Stimulated activated CD4-positive, alpha-beta T cell treated with anti-CD3 and anti-CD28 coated beads, TNF-alpha, amount 100 ng/mL, for 1 hour (primary cell): Measurements from ENCODE around the gene CADPS.

Source experiments
- DNase-seq, 3 donors: peaks; one replicate each; pipeline ENCODE4 v3.0.0-alpha.2; 2020; ENCODE audit warnings: low read depth in 3 of 3, low spot score in 1 of 3

The CADPS gene

DNA sequence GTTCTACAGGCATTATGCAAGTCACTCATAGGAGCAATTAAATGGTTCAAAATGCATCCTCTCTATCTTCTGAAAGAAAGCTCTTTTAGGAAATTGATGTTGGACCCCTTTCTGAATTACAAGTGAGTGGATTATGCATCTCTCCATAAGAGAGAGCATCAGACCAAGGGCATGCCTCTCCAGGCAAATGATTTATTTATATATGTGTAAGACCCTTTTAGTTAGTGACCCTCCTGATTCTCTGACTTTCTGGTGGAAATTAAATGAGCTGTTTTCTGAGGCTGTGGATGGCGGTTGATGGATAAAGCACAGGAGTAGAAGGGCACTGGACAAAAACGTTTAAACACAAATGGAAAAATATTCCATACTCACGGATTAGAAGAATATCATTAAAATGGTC, 62.6 kb downstream of the CADPS start:
- DNase-seq = no peak

DNA sequence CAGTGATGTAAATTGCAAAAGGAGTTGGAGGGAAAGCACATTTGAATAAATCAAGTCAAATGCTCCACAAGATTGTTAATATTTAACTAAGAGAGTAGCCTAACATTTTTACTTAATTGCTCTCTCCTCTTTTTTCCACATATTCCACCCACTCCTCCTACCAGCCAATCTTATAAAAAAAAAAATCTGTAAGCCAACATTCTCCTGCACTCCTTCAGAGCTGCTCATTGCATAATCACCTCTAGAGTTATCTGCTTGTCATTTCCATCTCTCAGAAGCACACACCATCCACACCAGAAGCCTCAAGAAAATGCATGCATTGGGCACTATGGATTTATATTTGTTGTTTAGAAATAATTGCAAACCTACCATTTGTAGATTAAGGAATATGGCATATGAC, 64.1 kb downstream of the CADPS start:
- no peak for DNase-seq

- DNase-seq = no peak
Observed at GRCh38 chr3:62809369-62809768, 65.8 kb downstream of the CADPS start.

DNA sequence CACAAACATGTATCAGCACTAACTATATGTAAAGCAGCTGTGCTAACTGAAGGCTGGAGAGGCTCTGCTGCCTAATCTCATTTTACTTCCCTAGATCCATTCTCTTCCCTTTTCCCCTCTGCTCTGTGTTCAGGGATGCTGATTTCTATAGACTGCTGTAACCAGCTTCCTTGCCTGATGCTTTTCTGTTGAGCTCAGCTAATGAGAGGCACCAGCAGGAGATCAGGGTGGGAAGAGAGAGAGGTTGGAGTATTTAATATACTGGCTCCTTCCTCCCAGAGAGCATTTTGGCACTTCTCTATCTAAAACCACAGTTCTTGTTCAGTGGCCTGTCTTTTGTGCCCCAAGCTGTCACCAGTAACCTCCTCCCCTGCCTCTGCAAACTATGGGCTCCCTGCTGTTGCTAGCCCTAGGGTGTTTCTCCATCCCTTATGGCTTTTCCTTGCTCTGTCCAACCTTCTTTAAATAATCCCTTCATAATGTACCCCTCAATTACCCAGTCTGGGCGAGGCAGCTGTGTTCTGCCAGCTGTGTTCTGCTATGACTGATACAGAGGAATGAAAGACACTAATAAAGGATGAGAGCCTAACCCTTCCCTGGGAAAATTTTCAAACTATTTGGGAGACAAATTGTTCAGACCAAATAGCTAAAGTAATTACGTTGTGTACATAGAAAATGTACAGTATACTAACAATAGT, 69.5 kb downstream of the CADPS start:
- no peak for DNase-seq

GRCh38 chr3:62805106-62805505, 70.1 kb downstream of the CADPS start:
- DNase-seq = no peak

DNA sequence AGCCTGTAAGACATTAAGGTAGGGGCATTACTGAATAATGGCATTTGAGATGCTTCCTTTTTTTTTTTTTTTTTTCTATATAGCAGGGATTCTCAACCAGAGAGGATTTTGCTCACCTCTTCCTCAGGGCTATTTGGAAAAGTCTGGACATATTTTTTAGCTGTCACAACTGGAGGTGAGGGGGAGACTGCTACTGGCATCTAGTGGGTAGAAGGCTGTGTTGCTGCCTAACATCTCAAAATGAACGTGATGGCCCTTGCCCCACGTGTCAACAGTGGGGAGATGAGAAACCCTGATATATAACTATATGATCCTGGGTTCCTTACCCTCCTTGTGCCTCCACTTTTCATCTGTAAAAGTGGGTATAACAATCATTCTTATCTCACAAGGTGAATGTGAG, 71.9 kb downstream of the CADPS start:
- DNase-seq = no peak

DNA sequence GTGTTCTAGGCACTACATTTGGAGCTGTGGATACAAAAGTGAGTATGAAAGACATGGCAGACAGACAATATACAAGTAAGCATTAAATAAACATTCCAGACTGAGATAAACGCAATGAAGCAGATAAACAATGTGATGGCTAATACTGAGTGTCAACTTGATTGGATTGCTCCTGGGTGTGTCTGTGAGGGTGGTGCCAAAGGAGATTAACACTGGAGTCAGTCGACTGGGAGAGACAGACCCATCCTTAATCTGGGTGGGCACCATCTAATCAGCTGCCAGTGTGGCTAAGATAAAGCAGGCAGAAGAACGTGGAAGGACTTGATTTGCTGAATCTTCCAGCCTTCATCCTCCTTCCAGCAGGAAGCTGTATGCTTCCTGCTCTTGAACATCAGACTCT, 77.2 kb downstream of the CADPS start:
- no peak for DNase-seq

DNA sequence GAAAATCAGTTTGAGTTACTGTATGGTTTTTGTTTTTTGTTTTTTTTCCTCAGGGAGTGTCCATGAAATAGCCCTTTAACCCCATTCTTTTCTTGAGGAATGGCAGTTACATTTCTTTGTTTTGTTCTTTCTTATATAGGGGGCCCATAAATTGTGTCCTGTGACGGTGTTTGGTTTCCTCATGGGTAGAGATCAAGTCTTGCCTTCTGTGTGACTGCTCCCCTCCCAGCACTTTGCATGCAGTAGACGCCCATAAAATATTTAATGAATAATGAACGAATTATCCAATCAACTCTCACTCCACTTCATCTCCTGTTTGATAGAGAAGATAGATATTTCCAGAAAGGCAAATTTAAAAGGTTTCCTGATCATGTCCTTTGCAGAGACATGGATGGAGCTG, 78.1 kb downstream of the CADPS start:
- no peak for DNase-seq

DNA sequence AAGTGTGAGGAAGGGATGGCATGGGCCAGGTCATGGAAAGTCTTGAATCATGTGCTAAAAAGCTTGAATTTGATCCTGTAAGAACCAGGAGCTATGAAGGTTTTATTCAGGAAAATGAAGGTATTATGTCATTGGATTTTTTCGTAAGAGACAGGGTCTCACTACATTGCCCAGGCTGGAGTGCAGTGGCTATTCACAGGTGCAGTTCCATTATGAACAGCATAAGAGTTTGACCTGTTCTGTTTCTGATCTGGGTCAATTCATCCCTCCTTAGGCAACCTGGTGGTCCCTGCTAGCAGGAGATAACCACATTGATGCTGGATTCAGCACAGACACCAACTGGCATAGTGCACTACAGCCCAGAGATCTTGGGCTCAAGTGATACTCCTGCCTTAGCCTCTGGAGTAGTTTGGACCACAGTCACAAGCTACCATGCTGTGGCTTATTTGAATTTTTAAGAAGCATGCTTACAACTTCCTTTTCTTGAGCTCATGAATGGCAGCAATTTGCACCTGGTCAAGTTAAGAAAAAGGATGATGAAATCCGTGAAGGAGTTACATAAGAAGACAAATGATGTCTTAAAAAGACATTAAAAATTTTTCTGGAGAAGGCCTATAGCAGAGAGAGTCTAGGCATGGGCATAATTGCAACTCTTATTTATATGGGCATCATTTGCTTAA, 79.1 kb downstream of the CADPS start:
- DNase-seq = no peak

DNA sequence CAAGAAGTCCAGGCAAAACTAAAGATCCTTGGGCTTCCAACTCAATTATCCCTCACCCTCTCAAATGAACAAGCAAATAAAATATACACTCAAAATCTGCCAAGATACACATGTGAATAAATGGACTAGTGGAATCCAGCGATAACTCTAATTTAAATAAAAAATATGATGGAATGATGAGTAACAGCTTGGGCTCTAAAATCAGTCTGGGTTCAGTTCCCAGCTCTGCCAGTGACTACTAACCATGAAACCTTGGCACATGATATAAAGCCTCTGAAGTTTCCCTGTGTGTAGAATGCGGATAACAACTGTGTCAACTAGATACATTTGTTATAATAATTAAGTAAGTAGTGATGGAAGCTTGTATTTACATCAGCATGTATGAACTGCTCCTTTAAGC, 81.3 kb downstream of the CADPS start:
- no peak for DNase-seq

DNA sequence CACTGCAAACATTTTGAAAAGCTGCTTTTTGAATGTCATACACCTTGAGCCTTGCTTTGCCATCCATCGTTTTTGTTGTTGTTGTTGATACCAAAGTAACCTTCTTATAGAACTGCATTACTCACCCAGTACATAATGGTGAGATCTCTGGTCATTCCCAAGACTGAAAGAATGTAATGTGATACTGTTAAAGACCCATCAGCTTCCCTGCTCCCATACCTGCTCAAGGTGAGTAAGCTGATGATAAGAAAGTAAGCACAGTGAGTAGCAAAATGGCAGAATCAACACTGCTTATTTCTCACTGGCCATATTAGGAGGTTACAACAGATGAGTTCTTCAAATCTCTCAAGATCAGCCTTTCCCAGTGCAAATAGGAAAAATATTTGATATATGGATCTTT, 89.8 kb downstream of the CADPS start:
- DNase-seq = no peak

DNA sequence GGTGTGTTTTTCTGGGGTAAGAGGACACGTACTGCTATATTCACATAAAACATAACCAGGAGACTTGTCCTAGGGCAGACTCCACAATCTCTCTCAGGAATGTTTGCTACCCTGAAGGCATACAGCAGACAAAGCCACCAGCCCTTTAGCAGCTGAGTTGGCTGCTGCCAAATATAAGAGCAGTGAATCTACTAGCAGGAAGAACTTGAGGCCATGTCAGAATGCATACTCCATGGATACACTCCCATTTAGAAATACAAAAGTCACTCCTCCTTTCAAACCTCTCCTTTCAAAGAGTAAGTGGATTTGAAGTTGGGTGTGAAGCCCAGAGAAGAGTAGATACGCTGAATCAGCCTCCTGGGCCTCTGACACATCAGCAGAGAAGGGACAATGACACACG, 94.1 kb downstream of the CADPS start:
- DNase-seq = no peak

GRCh38 chr3:62777674-62778073, 97.5 kb downstream of the CADPS start:
- no peak for DNase-seq

- DNase-seq = no peak
Observed at GRCh38 chr3:62777130-62777529, 98.1 kb downstream of the CADPS start.

DNA sequence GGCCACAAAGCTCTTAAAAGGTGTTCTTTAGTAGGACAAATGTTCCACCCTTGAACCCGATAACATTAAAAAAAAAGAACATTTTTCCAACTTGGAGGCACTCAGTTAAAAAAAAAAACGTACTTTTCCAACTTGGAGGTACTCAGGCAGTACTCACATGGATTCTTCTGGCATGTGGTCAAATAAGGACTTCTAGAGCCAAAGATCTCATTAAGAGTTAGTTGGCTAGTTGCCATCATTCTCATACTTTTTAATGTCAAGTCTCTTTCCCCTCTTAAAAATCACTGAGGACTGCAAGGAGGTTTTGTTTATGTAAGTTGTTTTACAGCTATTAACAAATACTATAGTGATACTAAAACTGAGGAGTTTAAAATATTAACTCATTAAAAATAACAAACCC, 101.0 kb downstream of the CADPS start:
- DNase-seq = no peak

DNA sequence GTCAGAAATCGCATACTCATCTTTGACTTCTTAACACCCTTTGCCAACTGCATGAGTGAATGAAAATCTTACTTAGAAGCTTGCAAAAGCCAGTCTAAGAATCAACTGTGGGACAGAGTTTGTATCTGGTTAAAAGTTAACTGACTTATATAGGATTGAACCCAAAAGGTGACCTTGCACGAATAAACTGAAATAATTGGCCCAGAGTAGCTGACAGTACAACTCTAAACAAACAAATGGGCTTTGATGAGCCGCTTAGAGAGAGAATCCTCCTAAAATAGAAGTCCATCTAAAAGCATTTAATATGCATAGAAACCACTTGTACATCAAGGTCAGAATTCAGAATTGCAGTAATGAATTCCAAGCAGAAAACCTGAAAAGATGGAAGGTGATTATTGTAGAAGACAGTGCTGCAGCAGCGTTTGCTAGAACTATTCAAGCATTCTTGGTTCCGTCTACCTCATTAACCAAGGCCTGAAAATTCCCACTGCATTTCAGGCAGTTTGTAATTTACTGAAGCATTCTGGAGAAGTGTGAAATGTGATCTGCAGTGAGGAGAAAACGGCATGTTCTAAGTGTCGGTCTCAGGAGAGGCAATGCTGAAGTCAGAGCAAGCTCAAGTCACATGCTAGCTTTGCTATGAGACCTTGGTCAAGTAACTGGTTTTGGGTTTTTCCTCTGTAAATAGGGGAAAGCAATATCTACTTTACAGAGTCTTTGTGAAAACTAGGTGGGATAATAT, 103.7 kb downstream of the CADPS start:
- no peak for DNase-seq

DNA sequence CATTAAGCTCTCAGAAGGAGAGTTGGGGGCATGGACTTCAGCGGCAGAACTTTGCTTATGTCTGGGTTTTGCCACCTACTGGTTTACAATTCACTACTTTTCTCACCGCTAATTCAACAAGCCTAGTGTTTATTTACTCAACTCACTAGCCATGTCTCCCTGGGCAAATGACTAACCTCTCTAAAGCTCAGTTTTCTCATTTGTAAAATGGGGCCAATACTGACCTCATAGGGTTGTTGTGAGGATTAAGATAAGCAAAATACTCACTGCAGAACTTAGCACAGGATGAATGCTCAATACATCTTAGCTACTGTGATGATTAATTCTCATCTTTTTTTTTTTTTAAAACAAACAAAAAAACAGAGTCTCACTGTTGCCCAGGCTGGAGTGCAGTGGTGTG, 106.3 kb downstream of the CADPS start:
- DNase-seq = no peak

GRCh38 chr3:62761711-62762110, 113.5 kb downstream of the CADPS start:
- no peak for DNase-seq

GRCh38 chr3:62761311-62761710, 113.9 kb downstream of the CADPS start:
- no peak for DNase-seq

DNA sequence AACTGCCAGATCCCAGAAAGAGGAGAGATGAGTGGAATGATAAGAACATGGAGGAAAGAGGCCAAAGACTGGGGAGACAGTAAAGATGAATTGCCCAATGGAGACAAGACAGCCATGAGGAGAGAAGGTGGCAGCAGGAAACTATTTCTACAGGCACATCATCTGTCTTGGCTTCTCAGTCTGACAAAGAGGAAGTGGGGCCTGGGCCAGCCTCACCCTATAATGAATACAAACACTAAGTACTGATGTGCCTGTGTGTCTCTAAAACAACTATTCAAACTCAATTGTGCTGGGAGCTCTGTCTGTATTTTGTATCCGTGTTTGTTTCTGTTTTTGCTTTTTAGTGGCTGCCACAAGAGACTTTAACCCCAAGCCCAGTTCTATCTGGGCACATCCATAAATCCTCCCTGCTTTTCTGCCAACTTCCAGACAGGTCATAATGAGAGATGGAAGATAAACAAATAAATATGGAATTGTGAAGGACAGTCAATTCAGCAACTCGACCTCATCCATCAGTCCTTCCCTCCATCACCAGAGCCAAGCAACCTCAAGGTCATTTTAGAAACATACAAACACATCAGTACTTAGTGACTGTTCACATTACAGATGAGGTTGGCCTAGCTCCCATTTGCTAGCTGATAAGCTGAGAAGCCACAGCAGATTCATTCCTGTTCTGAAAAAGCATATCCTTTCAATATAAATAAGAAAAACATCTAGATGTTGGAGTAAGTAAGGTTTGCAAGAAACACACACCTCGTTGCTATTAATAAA, 116.7 kb downstream of the CADPS start:
- DNase-seq = no peak

DNA sequence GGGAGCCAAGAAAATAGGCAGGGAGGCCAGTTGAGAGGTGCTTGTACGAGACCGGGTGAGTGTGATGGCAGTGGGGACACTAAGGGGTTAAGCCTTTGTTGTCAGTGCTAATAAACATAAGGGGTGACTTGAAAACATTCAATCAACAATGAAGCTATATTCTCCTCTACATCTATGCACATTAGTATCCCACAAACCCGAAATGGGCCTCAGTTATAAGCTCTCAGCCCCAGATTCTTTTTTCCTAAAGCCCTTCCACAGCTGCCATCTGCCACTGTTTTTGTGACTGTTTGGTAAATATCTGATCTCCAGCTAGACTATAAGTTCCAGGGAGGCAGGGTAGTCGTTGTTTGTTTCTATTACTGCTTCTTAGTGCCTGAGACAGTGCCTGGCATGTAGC, 118.2 kb downstream of the CADPS start:
- DNase-seq = no peak

- no peak for DNase-seq
Observed at GRCh38 chr3:62755285-62755684, 119.9 kb downstream of the CADPS start.
